ENCODE measurements around the gene CCNH. TPM values are rescaled to one million over a fixed set of nuclear protein-coding genes. Genes with fewer than 3 reads are reported as not detected.

CCNH gene
- total RNA-seq, 2 experiments from 2014 or later = 65.8 to 72.7 TPM

DNA sequence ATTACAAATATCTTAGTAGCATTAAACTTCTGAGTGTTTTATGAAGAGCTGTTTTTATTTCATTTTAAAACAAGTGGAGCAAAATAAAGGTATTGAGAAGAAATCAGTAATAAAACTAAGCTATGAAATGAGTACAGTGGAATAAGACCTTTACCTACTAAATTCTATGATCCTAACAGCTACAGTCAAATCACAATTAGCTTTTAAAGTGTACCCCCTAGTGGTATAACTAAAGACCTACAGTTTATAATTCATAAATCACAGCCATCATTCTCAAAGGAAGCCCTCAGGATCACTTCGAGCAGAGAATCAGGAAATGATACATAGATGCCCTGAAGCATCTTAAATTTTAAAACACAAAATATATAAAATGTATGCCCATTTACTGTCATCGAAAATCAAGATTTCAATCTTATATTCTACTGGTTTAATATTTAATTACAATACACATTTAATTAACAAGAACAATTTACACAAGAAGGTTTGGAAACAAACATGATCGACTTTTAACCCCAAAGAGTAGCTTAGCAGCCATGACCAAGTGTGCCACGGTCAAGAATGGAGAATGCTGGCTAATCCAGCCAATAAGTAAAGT is 12.3 kb downstream of the CCNH start:
- no peaks in the 10 kb centered on the region for H3K27me3 Mint-ChIP-seq
- no peak for DNase-seq
- H3K9me3 Mint-ChIP-seq = no peaks in the 10 kb centered on the region
- no peak overlapping the region for H3K4me3 Mint-ChIP-seq
- CTCF ChIA-PET = interaction anchor here (0.7 to 3.4 kb wide), 28 partner anchors 9 to 520 kb away, joined by 3 to 27 read pairs (median 5); partner anchors contain the start of genes CCNH and RASA1
- H3K36me3 Mint-ChIP-seq = peaks cover 51% of the 10 kb centered on the region
- no peak overlapping the region for H3K27ac Mint-ChIP-seq
- intact Hi-C loops (cut with micrococcal nuclease) = loop anchor here (1.0 to 2.0 kb wide), 5 partner anchors 133 to 519 kb away; partner anchors contain the start of gene RASA1
- POLR2A ChIA-PET = no interaction called here
- peaks cover 31% of the 10 kb centered on the region for H3K4me1 Mint-ChIP-seq (ENCODE audit: low read depth)

DNA sequence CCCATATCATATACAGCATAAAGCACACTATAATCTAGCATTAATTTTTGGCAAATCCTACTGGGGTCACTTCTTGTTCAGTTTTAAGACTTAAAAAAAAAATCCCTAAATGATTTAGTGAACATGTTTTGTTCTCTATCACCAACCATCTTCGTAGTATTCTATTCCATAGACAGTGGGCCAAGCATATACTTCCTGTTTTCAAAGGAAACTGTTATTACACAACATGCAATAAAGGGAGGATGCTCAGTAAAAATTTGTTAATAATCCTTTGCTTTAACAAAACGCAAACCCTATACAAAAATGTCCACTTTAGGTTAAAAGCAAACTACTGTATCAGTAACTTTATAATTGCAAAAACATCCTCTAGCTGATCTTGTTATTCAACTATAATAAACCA is 13.0 kb downstream of the CCNH start:
- Mint-ChIP-seq H3K27ac (no peak overlapping the region), H3K4me3 (no peak overlapping the region), H3K9me3 (no peaks in the 10 kb centered on the region), H3K4me1 (ENCODE audit: low read depth) (peaks cover 30% of the 10 kb centered on the region), H3K36me3 (peaks cover 56% of the 10 kb centered on the region), H3K27me3 (no peaks in the 10 kb centered on the region)
- ChIA-PET CTCF (interaction anchor here (0.7 to 3.4 kb wide), 30 partner anchors 8 to 519 kb away, joined by 3 to 27 read pairs (median 5); partner anchors contain the start of genes CCNH and RASA1), POLR2A (no interaction called here)
- no peak for DNase-seq
- intact Hi-C loops (cut with micrococcal nuclease) = loop anchor here (1.0 to 2.0 kb wide), 5 partner anchors 132 to 518 kb away; partner anchors contain the start of gene RASA1

DNA sequence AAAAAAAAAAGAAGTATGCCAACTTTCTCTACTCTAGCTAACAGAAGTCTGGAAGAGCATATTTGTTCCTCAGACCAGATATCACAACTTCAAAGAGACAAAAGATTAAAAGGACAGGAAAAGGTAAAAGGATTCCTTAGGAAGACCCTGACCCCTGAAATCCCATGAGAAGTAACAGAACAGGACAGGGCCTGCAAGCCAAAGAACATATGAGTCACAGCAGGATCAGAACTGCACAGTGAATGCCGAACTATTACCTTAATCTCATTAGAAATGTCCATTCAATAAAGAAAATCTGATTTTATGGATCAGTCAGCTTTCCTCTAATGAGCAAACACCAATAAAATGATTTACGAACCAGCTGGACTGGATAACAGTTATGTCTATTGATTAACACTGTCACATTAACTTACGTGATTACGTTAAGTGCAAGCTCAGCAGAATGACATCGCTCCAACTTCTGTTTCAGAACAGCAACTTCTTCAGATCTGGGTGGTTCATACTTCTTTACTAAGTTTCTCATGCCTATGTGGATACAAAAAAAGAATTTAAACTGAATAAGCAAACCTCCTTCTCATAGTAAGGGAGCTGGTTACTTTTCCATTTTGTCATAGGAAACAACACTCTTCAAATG is 13.6 kb downstream of the CCNH start:
- Mint-ChIP-seq H3K36me3 (peaks cover 54% of the 10 kb centered on the region), H3K27me3 (no peaks in the 10 kb centered on the region), H3K9me3 (no peaks in the 10 kb centered on the region), H3K4me1 (ENCODE audit: low read depth) (peaks cover 25% of the 10 kb centered on the region), H3K4me3 (no peak overlapping the region), H3K27ac (no peak overlapping the region)
- POLR2A ChIA-PET = no interaction called here
- CTCF ChIA-PET = interaction anchor here (0.7 to 3.4 kb wide), 17 partner anchors 13 to 919 kb away, joined by 3 to 27 read pairs (median 5); partner anchors contain the start of gene CCNH
- intact Hi-C loops (cut with micrococcal nuclease) = no loop called here
- no peak for DNase-seq

DNA sequence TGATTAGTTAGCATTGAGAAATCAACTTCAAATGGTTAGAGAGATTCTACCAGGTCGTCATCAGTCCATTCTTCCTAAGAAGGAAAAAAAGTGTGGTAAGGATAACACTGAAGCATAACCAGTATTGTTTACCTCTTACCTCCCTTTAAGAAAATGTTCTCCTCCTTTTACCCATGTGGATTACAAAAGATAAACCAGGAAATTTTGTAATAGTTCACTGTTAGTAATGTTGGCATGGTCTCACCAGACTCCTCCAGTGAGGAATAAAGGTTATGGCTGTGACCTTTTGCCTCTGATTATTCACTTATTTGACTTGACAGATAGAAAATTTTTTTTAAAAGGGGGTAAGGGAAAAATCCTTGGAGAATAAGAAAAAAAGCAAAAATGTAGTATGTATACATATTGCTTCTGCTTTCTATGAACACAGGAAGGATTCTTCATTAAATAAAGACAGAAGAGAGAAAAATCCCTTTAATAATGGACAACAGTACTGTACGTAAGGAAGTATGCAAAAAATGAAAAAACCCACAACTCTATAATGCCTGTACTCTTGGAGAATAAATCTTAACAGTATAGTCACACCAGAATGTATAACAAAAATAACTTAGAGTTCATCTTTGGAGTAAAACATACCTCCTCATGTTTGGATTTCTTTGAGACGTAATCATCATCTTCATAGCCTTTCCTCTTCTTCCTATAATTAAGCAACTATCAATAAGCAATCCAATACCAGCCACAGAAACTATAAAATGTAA is 18.1 kb downstream of the CCNH start:
- CTCF ChIA-PET = no interaction called here

GRCh38 chr5:87393331-87393730 is 19.4 kb downstream of the CCNH start:
- DNase-seq = no peak
- ChIA-PET CTCF (no interaction called here), POLR2A (no interaction called here)
- no peak overlapping the region for H3K4me3 Mint-ChIP-seq
- intact Hi-C loops (cut with micrococcal nuclease) = no loop called here
- peaks cover 18% of the 10 kb centered on the region for H3K4me1 Mint-ChIP-seq (ENCODE audit: low read depth)
- H3K27ac Mint-ChIP-seq = no peak overlapping the region
- H3K9me3 Mint-ChIP-seq = no peaks in the 10 kb centered on the region
- peaks cover 60% of the 10 kb centered on the region for H3K36me3 Mint-ChIP-seq
- no peaks in the 10 kb centered on the region for H3K27me3 Mint-ChIP-seq

More for the DNA sequence above, 18.1 kb downstream of the CCNH start:
- peaks cover 24% of the 10 kb centered on the region for H3K4me1 Mint-ChIP-seq (ENCODE audit: low read depth)
- no peak overlapping the region for H3K27ac Mint-ChIP-seq
- POLR2A ChIA-PET = no interaction called here
- H3K9me3 Mint-ChIP-seq = no peaks in the 10 kb centered on the region
- no peak for DNase-seq
- H3K36me3 Mint-ChIP-seq = peaks cover 64% of the 10 kb centered on the region
- intact Hi-C loops (cut with micrococcal nuclease) = no loop called here
- no peaks in the 10 kb centered on the region for H3K27me3 Mint-ChIP-seq
- no peak overlapping the region for H3K4me3 Mint-ChIP-seq

GRCh38 chr5:87392801-87393200 is 19.9 kb downstream of the CCNH start:
- ChIA-PET POLR2A (no interaction called here), CTCF (interaction anchor here (0.6 kb wide), 1 partner anchor 87 kb away, joined by 3 read pairs; no protein-coding TSS in a partner anchor)
- DNase-seq = no peak
- H3K27me3 Mint-ChIP-seq = no peaks in the 10 kb centered on the region
- H3K9me3 Mint-ChIP-seq = no peaks in the 10 kb centered on the region
- H3K4me3 Mint-ChIP-seq = no peak overlapping the region
- peaks cover 58% of the 10 kb centered on the region for H3K36me3 Mint-ChIP-seq
- intact Hi-C loops (cut with micrococcal nuclease) = no loop called here
- H3K4me1 Mint-ChIP-seq (ENCODE audit: low read depth) = peaks cover 18% of the 10 kb centered on the region
- no peak overlapping the region for H3K27ac Mint-ChIP-seq

- intact Hi-C loops (cut with micrococcal nuclease) = no loop called here
- Mint-ChIP-seq H3K36me3 (peaks cover 54% of the 10 kb centered on the region), H3K27me3 (no peaks in the 10 kb centered on the region), H3K27ac (peak overlapping the region; percentile 2), H3K9me3 (no peaks in the 10 kb centered on the region), H3K4me3 (no peak overlapping the region), H3K4me1 (ENCODE audit: low read depth) (peaks cover 18% of the 10 kb centered on the region)
- DNase-seq = no peak
- ChIA-PET POLR2A (interaction anchor here (1.5 kb wide), 1 partner anchor 124 kb away, joined by 5 read pairs; the partner anchor contains the start of gene RASA1), CTCF (interaction anchor here (0.6 to 1.9 kb wide), 3 partner anchors 8 to 87 kb away, joined by 3 to 6 read pairs (median 6); no protein-coding TSS in a partner anchor)
Measured at GRCh38 chr5:87392170-87392569, 20.6 kb downstream of the CCNH start.

GRCh38 chr5:87390576-87391199 is 22.0 kb downstream of the CCNH start:
- DNase-seq = no peak
- POLR2A ChIA-PET = interaction anchor here (0.6 to 1.5 kb wide), 2 partner anchors 123 to 987 kb away, joined by 4 to 5 read pairs; partner anchors contain the start of gene RASA1
- H3K4me3 Mint-ChIP-seq = no peak overlapping the region
- no peaks in the 10 kb centered on the region for H3K9me3 Mint-ChIP-seq
- peaks cover 13% of the 10 kb centered on the region for H3K4me1 Mint-ChIP-seq (ENCODE audit: low read depth)
- peaks cover 57% of the 10 kb centered on the region for H3K36me3 Mint-ChIP-seq
- H3K27me3 Mint-ChIP-seq = no peaks in the 10 kb centered on the region
- CTCF ChIA-PET = interaction anchor here (1.6 to 1.9 kb wide), 3 partner anchors 9 to 11 kb away, joined by 6 read pairs; no protein-coding TSS in a partner anchor
- intact Hi-C loops (cut with micrococcal nuclease) = no loop called here
- H3K27ac Mint-ChIP-seq = no peak overlapping the region

GRCh38 chr5:87390075-87390474 is 22.7 kb downstream of the CCNH start:
- Mint-ChIP-seq H3K9me3 (no peaks in the 10 kb centered on the region), H3K4me1 (ENCODE audit: low read depth) (peaks cover 13% of the 10 kb centered on the region), H3K36me3 (peaks cover 55% of the 10 kb centered on the region), H3K27ac (peak overlapping the region; percentile 34), H3K27me3 (no peaks in the 10 kb centered on the region), H3K4me3 (no peak overlapping the region)
- no peak for DNase-seq
- intact Hi-C loops (cut with micrococcal nuclease) = no loop called here
- ChIA-PET CTCF (interaction anchor here (1.8 to 1.9 kb wide), 2 partner anchors 10 to 12 kb away, joined by 6 read pairs; no protein-coding TSS in a partner anchor), POLR2A (no interaction called here)

DNA sequence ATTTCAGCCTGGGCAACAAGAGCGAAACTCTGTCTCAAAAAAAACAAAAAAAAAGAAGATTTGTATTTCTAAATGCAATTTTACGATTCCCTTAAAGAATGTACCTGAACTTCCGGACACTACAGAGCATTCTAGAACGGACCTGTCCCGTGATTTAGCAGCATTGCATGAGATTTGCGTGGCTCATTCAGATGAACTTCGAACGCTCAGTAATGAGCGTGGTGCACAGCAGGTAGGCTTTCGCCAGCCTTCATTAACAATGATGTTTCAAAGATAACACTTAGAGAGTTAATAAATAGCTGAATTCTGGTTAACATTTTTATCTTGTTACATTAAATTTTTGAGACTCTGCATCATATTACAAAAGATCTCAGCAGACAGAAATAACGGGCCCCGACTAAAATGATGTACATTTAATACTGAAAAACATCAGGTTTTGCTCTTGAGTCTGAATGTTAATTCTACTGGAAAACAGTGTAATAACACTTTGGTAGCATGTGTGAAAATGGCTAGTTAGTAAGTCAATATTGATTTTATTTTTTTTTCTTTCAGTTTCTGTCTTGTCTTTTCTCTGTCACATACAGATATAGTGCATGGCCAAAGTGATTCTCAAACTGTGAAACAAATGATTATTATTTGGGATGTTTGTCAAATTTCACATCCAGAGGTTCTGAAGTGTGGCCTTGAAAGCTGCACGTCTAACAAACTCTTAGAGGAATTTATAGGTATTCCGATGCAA is 23.3 kb downstream of the CCNH start:
- H3K4me1 Mint-ChIP-seq (ENCODE audit: low read depth) = peaks cover 13% of the 10 kb centered on the region
- peaks cover 50% of the 10 kb centered on the region for H3K36me3 Mint-ChIP-seq
- no peak overlapping the region for H3K4me3 Mint-ChIP-seq
- no peaks in the 10 kb centered on the region for H3K27me3 Mint-ChIP-seq
- CTCF ChIA-PET = interaction anchor here (1.8 kb wide), 1 partner anchor 11 kb away, joined by 6 read pairs; no protein-coding TSS in a partner anchor
- DNase-seq = no peak
- peak overlapping the region; percentile 34 for H3K27ac Mint-ChIP-seq
- intact Hi-C loops (cut with micrococcal nuclease) = no loop called here
- H3K9me3 Mint-ChIP-seq = no peaks in the 10 kb centered on the region
- POLR2A ChIA-PET = no interaction called here

DNA sequence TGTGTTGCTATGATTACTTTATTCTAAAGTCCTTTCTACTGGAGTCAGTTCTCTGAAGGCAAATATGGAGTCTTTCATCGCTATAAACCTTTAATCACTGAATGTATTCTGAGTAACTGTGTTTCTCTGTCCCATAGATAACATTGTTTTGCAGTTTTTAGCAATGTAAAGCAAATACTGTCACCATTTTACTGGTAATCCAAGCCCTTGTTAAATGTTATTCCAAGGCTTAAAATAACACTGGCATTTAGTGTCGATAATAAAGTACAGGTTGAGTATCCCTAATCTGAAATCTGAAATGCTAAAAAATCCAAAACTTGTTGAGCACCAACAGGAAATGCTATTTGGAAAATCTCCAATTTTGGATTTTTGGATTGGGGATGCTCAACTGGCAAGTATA is 24.6 kb downstream of the CCNH start:
- POLR2A ChIA-PET = no interaction called here
- H3K27ac Mint-ChIP-seq = no peak overlapping the region

More for the DNA sequence above, 24.6 kb downstream of the CCNH start:
- H3K27me3 Mint-ChIP-seq = no peaks in the 10 kb centered on the region
- intact Hi-C loops (cut with micrococcal nuclease) = no loop called here
- CTCF ChIA-PET = interaction anchor here (5.0 kb wide), 1 partner anchor 12 kb away, joined by 17 read pairs; no protein-coding TSS in a partner anchor
- no peaks in the 10 kb centered on the region for H3K9me3 Mint-ChIP-seq
- H3K36me3 Mint-ChIP-seq = peaks cover 51% of the 10 kb centered on the region
- H3K4me1 Mint-ChIP-seq (ENCODE audit: low read depth) = peaks cover 16% of the 10 kb centered on the region
- H3K4me3 Mint-ChIP-seq = no peak overlapping the region
- DNase-seq = no peak

All from activated CD4-positive, alpha-beta memory T cell treated with anti-CD3 and anti-CD28 coated beads for 36 hours (primary cell).